ENCODE measurements around the gene HACE1.

GRCh38 chr6:104713982-104714381, 145.7 kb downstream of the HACE1 start:
- TF ChIP-seq CTCF (conservative IDR thresholded peaks at IDR 0.05 in 1 of 2, IDR thresholded peaks at IDR 0.05 in 1 of 2; ENCODE audit: extremely low read depth in 1 of 2, insufficient read depth in 1 of 2, low read depth in 1 of 2, low read length in 2 of 2) (no peak), EZH2 (IDR thresholded peaks at IDR 0.05; ENCODE audit: borderline replicate concordance, low read length) (no peak)

Data from mammary epithelial cell (primary cell).